ENCODE measurements around the gene TMEM242.

The TMEM242 gene

GRCh38 chr6:157244175-157244574, 79.1 kb downstream of the TMEM242 start:
- no peak for TF ChIP-seq CTCF (IDR thresholded peaks at IDR 0.05; ENCODE audit: extremely low read depth, missing control alignments)

GRCh38 chr6:157242791-157243190, 80.5 kb downstream of the TMEM242 start:
- no peak for DNase-seq (ENCODE audit: low spot score)

More at GRCh38 chr6:157244175-157244574, 79.1 kb downstream of the TMEM242 start:
- DNase-seq (ENCODE audit: low spot score), result no peak

GRCh38 chr6:157240960-157241311, 82.4 kb downstream of the TMEM242 start:
- no peak for DNase-seq (ENCODE audit: low spot score)
- TF ChIP-seq CTCF (IDR thresholded peaks at IDR 0.05; ENCODE audit: extremely low read depth, missing control alignments), result no peak

More at GRCh38 chr6:157242791-157243190, 80.5 kb downstream of the TMEM242 start:
- no peak for TF ChIP-seq CTCF (IDR thresholded peaks at IDR 0.05; ENCODE audit: extremely low read depth, missing control alignments)

- no peak for TF ChIP-seq CTCF (IDR thresholded peaks at IDR 0.05; ENCODE audit: extremely low read depth, missing control alignments)
- no peak for DNase-seq (ENCODE audit: low spot score)
Observed at GRCh38 chr6:157240059-157240959, 83.0 kb downstream of the TMEM242 start.

- TF ChIP-seq CTCF (IDR thresholded peaks at IDR 0.05; ENCODE audit: extremely low read depth, missing control alignments), result no peak
- DNase-seq (ENCODE audit: low spot score), result no peak
Observed at GRCh38 chr6:157239671-157240058, 83.7 kb downstream of the TMEM242 start.

Data from GM20000 (cell line).